HL-60 (cell line): ENCODE data around the gene TFAM.

Experiments
- DNase-seq, 2 experiments: peaks; one replicate each; pipeline ENCODE4 v3.0.0-alpha.2; 2010 to 2020; ENCODE audit warnings: low read depth in 1 of 2, low spot score in 1 of 2
- H3K27ac ChIP-seq: fragments of 250-450 bp; sonication (Bioruptor Pico); replicated peaks from 2 replicates; pipeline ENCODE4 v1.5.1; 2020; ENCODE audit warnings: mild to moderate bottlenecking, moderate library complexity
- H3K27me3 ChIP-seq: fragments of 250-450 bp; sonication (Bioruptor Pico); 2 replicates; pipeline ENCODE4 v1.5.1; 2021; ENCODE audit warnings: mild to moderate bottlenecking, moderate library complexity; ENCODE audit not compliant: insufficient read depth, poor library complexity, severe bottlenecking
- H3K4me3 ChIP-seq: replicated peaks from 2 replicates; pipeline ENCODE4 v1.5.1; 2011; ENCODE audit warnings: mild to moderate bottlenecking, control low read depth, low read length; ENCODE audit not compliant: insufficient read depth
- GABPA ChIP-seq: IDR thresholded peaks from 2 replicates; pipeline ENCODE4 v1.6.1; 2012; ENCODE audit warnings: low read depth
- POLR2AphosphoS5 ChIP-seq: IDR thresholded peaks from 2 replicates; pipeline ENCODE4 v1.6.1; 2012; ENCODE audit warnings: low read depth
- SPI1 ChIP-seq: IDR thresholded peaks from 2 replicates; pipeline ENCODE4 v1.6.1; 2012; ENCODE audit warnings: low read depth, mild to moderate bottlenecking, borderline replicate concordance
- TF ChIP-seq, protein P1 (sequence below): IDR thresholded peaks from one replicate; pipeline ENCODE4 v1.5.1; 2011; ENCODE audit warnings: low read length, control low read depth, inconsistent platforms; ENCODE audit not compliant: insufficient read depth
- TF ChIP-seq, protein P2 (sequence below): IDR thresholded peaks from 2 replicates; pipeline ENCODE4 v1.6.1; 2012; ENCODE audit warnings: low read depth; ENCODE audit not compliant: insufficient replicate concordance

Gene TFAM

GRCh38 chr10:58433066-58433465 is 47.9 kb downstream of the TFAM start:
- Histone ChIP-seq H3K27ac (no peak overlapping the region), H3K27me3 (no peaks in the 10 kb centered on the region), H3K4me3 (no peak overlapping the region)
- no peak for TF ChIP-seq POLR2AphosphoS5
- TF ChIP-seq GABPA: no peak
- TF ChIP-seq SPI1: no peak
- TF ChIP-seq, protein P1, sequence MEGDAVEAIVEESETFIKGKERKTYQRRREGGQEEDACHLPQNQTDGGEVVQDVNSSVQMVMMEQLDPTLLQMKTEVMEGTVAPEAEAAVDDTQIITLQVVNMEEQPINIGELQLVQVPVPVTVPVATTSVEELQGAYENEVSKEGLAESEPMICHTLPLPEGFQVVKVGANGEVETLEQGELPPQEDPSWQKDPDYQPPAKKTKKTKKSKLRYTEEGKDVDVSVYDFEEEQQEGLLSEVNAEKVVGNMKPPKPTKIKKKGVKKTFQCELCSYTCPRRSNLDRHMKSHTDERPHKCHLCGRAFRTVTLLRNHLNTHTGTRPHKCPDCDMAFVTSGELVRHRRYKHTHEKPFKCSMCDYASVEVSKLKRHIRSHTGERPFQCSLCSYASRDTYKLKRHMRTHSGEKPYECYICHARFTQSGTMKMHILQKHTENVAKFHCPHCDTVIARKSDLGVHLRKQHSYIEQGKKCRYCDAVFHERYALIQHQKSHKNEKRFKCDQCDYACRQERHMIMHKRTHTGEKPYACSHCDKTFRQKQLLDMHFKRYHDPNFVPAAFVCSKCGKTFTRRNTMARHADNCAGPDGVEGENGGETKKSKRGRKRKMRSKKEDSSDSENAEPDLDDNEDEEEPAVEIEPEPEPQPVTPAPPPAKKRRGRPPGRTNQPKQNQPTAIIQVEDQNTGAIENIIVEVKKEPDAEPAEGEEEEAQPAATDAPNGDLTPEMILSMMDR: no peak
- TF ChIP-seq, protein P2, sequence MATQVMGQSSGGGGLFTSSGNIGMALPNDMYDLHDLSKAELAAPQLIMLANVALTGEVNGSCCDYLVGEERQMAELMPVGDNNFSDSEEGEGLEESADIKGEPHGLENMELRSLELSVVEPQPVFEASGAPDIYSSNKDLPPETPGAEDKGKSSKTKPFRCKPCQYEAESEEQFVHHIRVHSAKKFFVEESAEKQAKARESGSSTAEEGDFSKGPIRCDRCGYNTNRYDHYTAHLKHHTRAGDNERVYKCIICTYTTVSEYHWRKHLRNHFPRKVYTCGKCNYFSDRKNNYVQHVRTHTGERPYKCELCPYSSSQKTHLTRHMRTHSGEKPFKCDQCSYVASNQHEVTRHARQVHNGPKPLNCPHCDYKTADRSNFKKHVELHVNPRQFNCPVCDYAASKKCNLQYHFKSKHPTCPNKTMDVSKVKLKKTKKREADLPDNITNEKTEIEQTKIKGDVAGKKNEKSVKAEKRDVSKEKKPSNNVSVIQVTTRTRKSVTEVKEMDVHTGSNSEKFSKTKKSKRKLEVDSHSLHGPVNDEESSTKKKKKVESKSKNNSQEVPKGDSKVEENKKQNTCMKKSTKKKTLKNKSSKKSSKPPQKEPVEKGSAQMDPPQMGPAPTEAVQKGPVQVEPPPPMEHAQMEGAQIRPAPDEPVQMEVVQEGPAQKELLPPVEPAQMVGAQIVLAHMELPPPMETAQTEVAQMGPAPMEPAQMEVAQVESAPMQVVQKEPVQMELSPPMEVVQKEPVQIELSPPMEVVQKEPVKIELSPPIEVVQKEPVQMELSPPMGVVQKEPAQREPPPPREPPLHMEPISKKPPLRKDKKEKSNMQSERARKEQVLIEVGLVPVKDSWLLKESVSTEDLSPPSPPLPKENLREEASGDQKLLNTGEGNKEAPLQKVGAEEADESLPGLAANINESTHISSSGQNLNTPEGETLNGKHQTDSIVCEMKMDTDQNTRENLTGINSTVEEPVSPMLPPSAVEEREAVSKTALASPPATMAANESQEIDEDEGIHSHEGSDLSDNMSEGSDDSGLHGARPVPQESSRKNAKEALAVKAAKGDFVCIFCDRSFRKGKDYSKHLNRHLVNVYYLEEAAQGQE: no peak
- no peak for DNase-seq

DNA sequence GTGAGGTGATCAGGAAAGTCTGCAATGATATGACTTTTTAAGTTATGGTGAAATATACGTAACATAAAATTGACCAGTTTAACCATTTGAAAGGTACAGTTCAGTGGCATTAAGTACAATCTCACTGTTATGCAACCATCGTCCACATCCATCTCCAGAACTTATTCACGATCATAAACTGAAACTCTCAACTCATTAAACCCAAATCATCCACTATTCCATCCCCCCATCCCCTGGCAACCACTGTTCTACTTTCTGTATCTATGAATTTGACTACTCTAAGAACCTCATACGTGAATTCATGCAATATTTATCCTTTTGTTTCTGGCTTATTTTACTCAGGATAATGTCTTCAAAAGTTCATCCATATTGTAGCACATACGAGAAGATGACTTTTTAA is 48.4 kb downstream of the TFAM start:
- TF ChIP-seq, protein P1: no peak
- TF ChIP-seq SPI1: no peak
- no peak for TF ChIP-seq POLR2AphosphoS5
- TF ChIP-seq GABPA: no peak
- TF ChIP-seq, protein P2: no peak
- Histone ChIP-seq H3K27me3 (no peaks in the 10 kb centered on the region), H3K4me3 (no peak overlapping the region), H3K27ac (no peak overlapping the region)
- no peak for DNase-seq

GRCh38 chr10:58435297-58435985 is 50.2 kb downstream of the TFAM start:
- TF ChIP-seq SPI1 (no peak), POLR2AphosphoS5 (no peak), GABPA (no peak)
- TF ChIP-seq, protein P1: no peak
- TF ChIP-seq, protein P2: no peak
- no peak for DNase-seq
- no peak overlapping the region for H3K4me3 ChIP-seq
- H3K27me3 ChIP-seq: no peaks in the 10 kb centered on the region
- no peak overlapping the region for H3K27ac ChIP-seq
